IPS DF 4.7 (cell line): ENCODE results near the gene SH3D19.
"Not testable (repeated sequence)": the region's sequence is repeated elsewhere in the genome, so short reads cannot be mapped to it uniquely, and the experiment has no call there.

Experiments used
- DNase-seq: peaks from one replicate; pipeline ENCODE4 v3.0.0-alpha.2; 2013; ENCODE audit warnings: low spot score; ENCODE audit errors: extremely low read depth

The SH3D19 gene

GRCh38 chr4:151276787-151277562 is 48.4 kb downstream of the SH3D19 start, which contains the start of gene PRSS48:
PRSS48 (plus strand) TSS chr4:151277161; CDS start chr4:151277173, 12 bp downstream.
- peak; percentile 46 for DNase-seq

GRCh38 chr4:151268905-151269304 is 56.5 kb downstream of the SH3D19 start:
- DNase-seq, result not testable (repeated sequence)

- DNase-seq, result no peak
Observed at GRCh38 chr4:151267822-151268535, 57.4 kb downstream of the SH3D19 start.

- no peak for DNase-seq
Observed at GRCh38 chr4:151267104-151267503, 58.3 kb downstream of the SH3D19 start.

- no peak for DNase-seq
Observed at GRCh38 chr4:151266497-151266896, 58.9 kb downstream of the SH3D19 start.

- no peak for DNase-seq
Observed at GRCh38 chr4:151263455-151263854, 62.0 kb downstream of the SH3D19 start.

GRCh38 chr4:151260526-151260925 is 64.9 kb downstream of the SH3D19 start:
- DNase-seq, result no peak

- no peak for DNase-seq
Observed at GRCh38 chr4:151259752-151260151, 65.7 kb downstream of the SH3D19 start.

- DNase-seq, result no peak
Observed at GRCh38 chr4:151257704-151258103, 67.7 kb downstream of the SH3D19 start.

GRCh38 chr4:151256134-151256533 is 69.3 kb downstream of the SH3D19 start:
- DNase-seq, result no peak

- DNase-seq, result not testable (repeated sequence)
Observed at GRCh38 chr4:151255680-151256079, 69.7 kb downstream of the SH3D19 start.

- not testable (repeated sequence) for DNase-seq
Observed at GRCh38 chr4:151255226-151255625, 70.2 kb downstream of the SH3D19 start.

GRCh38 chr4:151251603-151252304 is 73.7 kb downstream of the SH3D19 start:
- no peak for DNase-seq

- DNase-seq, result peak; percentile 51
Observed at GRCh38 chr4:151250706-151251105, 74.7 kb downstream of the SH3D19 start.

- no peak for DNase-seq
Observed at GRCh38 chr4:151248519-151248918, 76.9 kb downstream of the SH3D19 start.

- no peak for DNase-seq
Observed at GRCh38 chr4:151247395-151247794, 78.0 kb downstream of the SH3D19 start.

GRCh38 chr4:151246742-151247141 is 78.7 kb downstream of the SH3D19 start:
- DNase-seq, result no peak

- no peak for DNase-seq
Observed at GRCh38 chr4:151242305-151242704, 83.1 kb downstream of the SH3D19 start.

GRCh38 chr4:151239608-151240007 is 85.8 kb downstream of the SH3D19 start:
- DNase-seq, result no peak

GRCh38 chr4:151238477-151238876 is 86.9 kb downstream of the SH3D19 start:
- DNase-seq, result no peak

- no peak for DNase-seq
Observed at GRCh38 chr4:151236036-151236435, 89.4 kb downstream of the SH3D19 start.

- DNase-seq, result not testable (repeated sequence)
Observed at GRCh38 chr4:151235373-151235772, 90.0 kb downstream of the SH3D19 start.
